Measurements from ENCODE around the gene SRSF10.

The SRSF10 gene

DNA sequence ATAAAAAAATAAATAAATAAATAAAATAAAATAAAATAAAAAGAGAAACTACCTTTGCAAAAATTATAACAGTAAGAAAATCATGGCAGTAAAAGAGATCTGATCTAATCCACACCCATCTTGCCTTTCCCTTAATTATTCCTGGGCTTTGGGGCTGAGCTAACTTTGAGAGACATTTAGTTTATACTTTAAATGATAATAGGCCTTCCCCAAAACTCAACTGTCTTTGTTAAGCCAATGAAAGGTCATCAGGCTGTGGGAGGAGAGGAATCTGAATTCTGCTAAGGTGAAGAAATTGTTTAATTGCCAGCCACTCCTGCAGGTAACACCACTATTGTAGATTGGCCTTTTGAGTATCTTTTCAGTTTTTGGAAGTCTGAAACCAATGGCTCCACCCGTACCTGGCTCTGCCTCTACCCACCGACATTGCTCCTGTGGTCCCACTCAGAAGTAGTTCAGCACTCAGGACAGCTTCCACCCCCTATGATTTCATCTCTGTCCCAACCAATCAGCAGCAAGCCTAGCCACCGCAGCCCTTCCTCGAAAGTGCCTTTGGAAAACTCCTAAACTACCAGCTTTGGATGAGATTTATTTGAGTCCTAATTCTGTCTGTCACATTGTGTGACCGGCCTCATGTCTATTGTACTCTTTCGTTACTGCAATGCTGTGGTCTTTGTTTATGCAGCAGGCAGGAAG lies 43.5 kb downstream of the SRSF10 start:
- Histone ChIP-seq H3K4me3 (ENCODE audit: insufficient read depth, low read length, poor library complexity, severe bottlenecking) (no peak overlapping the region), H3K36me3 (ENCODE audit: low read length) (no peaks in the 10 kb centered on the region), H2AFZ (ENCODE audit: low read depth, low read length, severe bottlenecking) (no peak overlapping the region), H3K9ac (ENCODE audit: low read length) (no peak overlapping the region), H3K4me2 (ENCODE audit: low read depth, low read length, poor library complexity, severe bottlenecking) (no peak overlapping the region), H3F3A (ENCODE audit: insufficient read depth) (peaks cover 9% of the 10 kb centered on the region; the same call in 1 of the 2 replicates), H4K20me1 (ENCODE audit: low read depth, low read length) (no peaks in the 10 kb centered on the region), H3K9me3 (ENCODE audit: insufficient read depth, low read length) (no peaks in the 10 kb centered on the region), H3K9me2 (replicated peaks; ENCODE audit: insufficient read depth, low read length) (no peaks in the 10 kb centered on the region), H3K79me2 (ENCODE audit: insufficient read depth, low read length) (no peaks in the 10 kb centered on the region), H3K27ac (ENCODE audit: low read depth, low read length) (no peak overlapping the region), H3K27me3 (ENCODE audit: low read length) (no peaks in the 10 kb centered on the region)
- TF ChIP-seq, protein P1, sequence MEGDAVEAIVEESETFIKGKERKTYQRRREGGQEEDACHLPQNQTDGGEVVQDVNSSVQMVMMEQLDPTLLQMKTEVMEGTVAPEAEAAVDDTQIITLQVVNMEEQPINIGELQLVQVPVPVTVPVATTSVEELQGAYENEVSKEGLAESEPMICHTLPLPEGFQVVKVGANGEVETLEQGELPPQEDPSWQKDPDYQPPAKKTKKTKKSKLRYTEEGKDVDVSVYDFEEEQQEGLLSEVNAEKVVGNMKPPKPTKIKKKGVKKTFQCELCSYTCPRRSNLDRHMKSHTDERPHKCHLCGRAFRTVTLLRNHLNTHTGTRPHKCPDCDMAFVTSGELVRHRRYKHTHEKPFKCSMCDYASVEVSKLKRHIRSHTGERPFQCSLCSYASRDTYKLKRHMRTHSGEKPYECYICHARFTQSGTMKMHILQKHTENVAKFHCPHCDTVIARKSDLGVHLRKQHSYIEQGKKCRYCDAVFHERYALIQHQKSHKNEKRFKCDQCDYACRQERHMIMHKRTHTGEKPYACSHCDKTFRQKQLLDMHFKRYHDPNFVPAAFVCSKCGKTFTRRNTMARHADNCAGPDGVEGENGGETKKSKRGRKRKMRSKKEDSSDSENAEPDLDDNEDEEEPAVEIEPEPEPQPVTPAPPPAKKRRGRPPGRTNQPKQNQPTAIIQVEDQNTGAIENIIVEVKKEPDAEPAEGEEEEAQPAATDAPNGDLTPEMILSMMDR (IDR thresholded peaks at IDR 0.05; ENCODE audit: insufficient read depth, low read length, poor library complexity, severe bottlenecking), result no peak
- no peak for TF ChIP-seq EZH2phosphoT487 (conservative IDR thresholded peaks at IDR 0.05; ENCODE audit: low read length)

DNA sequence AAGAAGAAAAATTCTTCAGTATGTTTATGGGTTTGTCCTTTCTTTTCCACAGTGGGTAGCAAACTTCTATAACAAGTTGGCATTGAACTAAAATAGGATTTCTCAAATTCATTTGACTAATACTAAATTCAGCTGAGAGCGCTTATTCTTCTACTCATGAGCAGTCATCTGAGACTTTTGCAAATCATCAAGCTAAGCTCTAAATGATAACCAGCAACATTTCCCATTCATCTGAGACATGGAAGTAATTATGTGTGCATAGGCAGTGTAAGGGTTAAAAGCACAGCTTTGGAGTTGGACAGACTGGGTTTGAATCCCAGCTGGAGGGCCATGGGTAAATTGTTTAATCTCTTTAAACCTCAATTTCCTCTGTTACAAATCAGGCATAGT lies 48.6 kb downstream of the SRSF10 start:
- Histone ChIP-seq H4K20me1 (ENCODE audit: low read depth, low read length) (no peaks in the 10 kb centered on the region), H3K9ac (ENCODE audit: low read length) (no peak overlapping the region), H3K9me2 (replicated peaks; ENCODE audit: insufficient read depth, low read length) (no peaks in the 10 kb centered on the region), H3K4me3 (ENCODE audit: insufficient read depth, low read length, poor library complexity, severe bottlenecking) (no peak overlapping the region), H3F3A (ENCODE audit: insufficient read depth) (peaks cover 14% of the 10 kb centered on the region; the same call in 1 of the 2 replicates), H3K27me3 (ENCODE audit: low read length) (no peaks in the 10 kb centered on the region), H3K4me2 (ENCODE audit: low read depth, low read length, poor library complexity, severe bottlenecking) (peak overlapping the region; percentile 45), H3K36me3 (ENCODE audit: low read length) (no peaks in the 10 kb centered on the region), H3K9me3 (ENCODE audit: insufficient read depth, low read length) (no peaks in the 10 kb centered on the region), H2AFZ (ENCODE audit: low read depth, low read length, severe bottlenecking) (no peak overlapping the region), H3K79me2 (ENCODE audit: insufficient read depth, low read length) (no peaks in the 10 kb centered on the region), H3K27ac (ENCODE audit: low read depth, low read length) (0 out of 2 replicates have a peak overlapping the region, but pooled peaks have one; percentile 16)
- TF ChIP-seq EZH2phosphoT487 (conservative IDR thresholded peaks at IDR 0.05; ENCODE audit: low read length), result no peak
- TF ChIP-seq, protein P1 (IDR thresholded peaks at IDR 0.05; ENCODE audit: insufficient read depth, low read length, poor library complexity, severe bottlenecking), result no peak

DNA sequence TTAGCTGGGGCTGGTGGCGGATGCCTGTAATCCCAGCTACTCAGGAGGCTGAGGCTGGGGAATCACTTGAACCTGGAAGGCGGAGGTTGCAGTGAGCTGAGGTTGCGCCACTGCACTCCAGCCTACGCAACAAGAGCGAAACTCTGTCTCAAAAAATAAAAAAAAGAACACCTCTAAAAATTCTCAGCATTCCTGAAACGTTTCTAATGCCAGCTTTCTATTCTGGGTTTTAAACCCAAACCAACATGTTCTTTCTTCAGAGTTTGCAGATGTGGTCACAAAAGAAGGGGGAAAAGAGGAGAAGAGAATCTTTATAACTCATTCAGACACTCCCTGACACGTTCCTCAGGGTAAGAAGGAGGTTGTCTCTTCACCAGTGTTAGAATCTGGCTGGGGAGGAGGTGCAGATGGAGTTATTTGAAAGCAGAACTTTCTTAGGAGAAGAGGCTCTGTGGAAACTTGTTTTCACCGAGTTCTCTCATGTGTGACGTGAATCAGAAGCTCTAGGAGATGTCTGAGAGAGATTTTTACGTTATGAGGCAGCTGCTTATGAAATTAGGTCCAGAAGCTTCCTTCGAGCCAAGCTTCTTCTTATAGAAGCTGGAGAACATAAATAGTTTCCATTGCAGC lies 49.2 kb downstream of the SRSF10 start:
- H2AFZ ChIP-seq (ENCODE audit: low read depth, low read length, severe bottlenecking), result no peak overlapping the region
- no peaks in the 10 kb centered on the region for H3K9me2 ChIP-seq (replicated peaks; ENCODE audit: insufficient read depth, low read length)
- no peak overlapping the region for H3K4me3 ChIP-seq (ENCODE audit: insufficient read depth, low read length, poor library complexity, severe bottlenecking)
- no peaks in the 10 kb centered on the region for H3K9me3 ChIP-seq (ENCODE audit: insufficient read depth, low read length)
- H3K9ac ChIP-seq (ENCODE audit: low read length), result no peak overlapping the region
- H3K36me3 ChIP-seq (ENCODE audit: low read length), result no peaks in the 10 kb centered on the region
- no peaks in the 10 kb centered on the region for H3K79me2 ChIP-seq (ENCODE audit: insufficient read depth, low read length)
- H3K27ac ChIP-seq (ENCODE audit: low read depth, low read length), result 0 out of 2 replicates have a peak overlapping the region, but pooled peaks have one; percentile 16
- peaks cover 14% of the 10 kb centered on the region; the same call in 1 of the 2 replicates for H3F3A ChIP-seq (ENCODE audit: insufficient read depth)
- H3K27me3 ChIP-seq (ENCODE audit: low read length), result no peaks in the 10 kb centered on the region
- peak overlapping the region; percentile 45 for H3K4me2 ChIP-seq (ENCODE audit: low read depth, low read length, poor library complexity, severe bottlenecking)
- TF ChIP-seq, protein P1 (IDR thresholded peaks at IDR 0.05; ENCODE audit: insufficient read depth, low read length, poor library complexity, severe bottlenecking), result no peak
- TF ChIP-seq EZH2phosphoT487 (conservative IDR thresholded peaks at IDR 0.05; ENCODE audit: low read length), result no peak
- no peaks in the 10 kb centered on the region for H4K20me1 ChIP-seq (ENCODE audit: low read depth, low read length)

All from SU-DHL-6 (cell line).